ENCODE results near the gene ANKRD11. TPM values are rescaled to one million over a fixed set of nuclear protein-coding genes. Genes with fewer than 3 reads are reported as not detected.

ANKRD11 gene
- total and polyA plus RNA-seq, 9 donors, result 52.1 to 188 (median 109) TPM

DNA sequence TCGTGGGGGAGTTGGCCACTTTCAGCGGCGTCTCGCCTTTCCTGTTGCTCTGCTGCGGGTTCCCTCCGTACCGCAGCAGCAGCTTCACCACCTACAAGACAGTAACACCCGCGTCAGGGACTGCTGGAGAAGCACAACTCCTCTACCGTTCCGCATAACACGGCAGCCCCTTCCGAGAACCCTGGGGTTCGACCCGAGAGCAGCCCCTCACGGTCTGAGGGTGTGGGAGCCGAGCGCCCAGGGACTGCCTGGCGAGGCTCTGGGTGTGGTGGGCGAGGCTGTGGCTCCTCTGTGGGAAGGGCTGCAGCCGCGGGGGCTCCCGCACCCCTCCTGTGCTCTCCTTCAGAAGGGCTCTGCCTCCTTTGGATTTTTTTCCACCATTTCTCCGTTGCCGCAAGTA lies 204.3 kb downstream of the ANKRD11 start:
- Histone ChIP-seq H3K27me3 (no peaks in the 10 kb centered on the region), H3K27ac (no peak overlapping the region), H3K4me3 (no peak overlapping the region), H3K36me3 (peaks cover 5% of the 10 kb centered on the region), H3K4me1 (ENCODE audit: insufficient read depth) (no peaks in the 10 kb centered on the region), H3K9me3 (no peaks in the 10 kb centered on the region)
- TF ChIP-seq POLR2A (IDR thresholded peaks at IDR 0.05) (no peak), EP300 (IDR thresholded peaks at IDR 0.05) (no peak)
- TF ChIP-seq, protein P1, sequence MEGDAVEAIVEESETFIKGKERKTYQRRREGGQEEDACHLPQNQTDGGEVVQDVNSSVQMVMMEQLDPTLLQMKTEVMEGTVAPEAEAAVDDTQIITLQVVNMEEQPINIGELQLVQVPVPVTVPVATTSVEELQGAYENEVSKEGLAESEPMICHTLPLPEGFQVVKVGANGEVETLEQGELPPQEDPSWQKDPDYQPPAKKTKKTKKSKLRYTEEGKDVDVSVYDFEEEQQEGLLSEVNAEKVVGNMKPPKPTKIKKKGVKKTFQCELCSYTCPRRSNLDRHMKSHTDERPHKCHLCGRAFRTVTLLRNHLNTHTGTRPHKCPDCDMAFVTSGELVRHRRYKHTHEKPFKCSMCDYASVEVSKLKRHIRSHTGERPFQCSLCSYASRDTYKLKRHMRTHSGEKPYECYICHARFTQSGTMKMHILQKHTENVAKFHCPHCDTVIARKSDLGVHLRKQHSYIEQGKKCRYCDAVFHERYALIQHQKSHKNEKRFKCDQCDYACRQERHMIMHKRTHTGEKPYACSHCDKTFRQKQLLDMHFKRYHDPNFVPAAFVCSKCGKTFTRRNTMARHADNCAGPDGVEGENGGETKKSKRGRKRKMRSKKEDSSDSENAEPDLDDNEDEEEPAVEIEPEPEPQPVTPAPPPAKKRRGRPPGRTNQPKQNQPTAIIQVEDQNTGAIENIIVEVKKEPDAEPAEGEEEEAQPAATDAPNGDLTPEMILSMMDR (IDR thresholded peaks at IDR 0.05), result no peak
- no peak for DNase-seq
- intact Hi-C loops (cut with DNase I), result loop anchor here in 1 of 4 donors (5.0 kb wide), 1 partner anchor 34 kb away; no protein-coding TSS in a partner anchor
- 89 to 96% (median 90%) methylated on average over 25 of the region's 25 CpGs for WGBS, 3 donors

DNA sequence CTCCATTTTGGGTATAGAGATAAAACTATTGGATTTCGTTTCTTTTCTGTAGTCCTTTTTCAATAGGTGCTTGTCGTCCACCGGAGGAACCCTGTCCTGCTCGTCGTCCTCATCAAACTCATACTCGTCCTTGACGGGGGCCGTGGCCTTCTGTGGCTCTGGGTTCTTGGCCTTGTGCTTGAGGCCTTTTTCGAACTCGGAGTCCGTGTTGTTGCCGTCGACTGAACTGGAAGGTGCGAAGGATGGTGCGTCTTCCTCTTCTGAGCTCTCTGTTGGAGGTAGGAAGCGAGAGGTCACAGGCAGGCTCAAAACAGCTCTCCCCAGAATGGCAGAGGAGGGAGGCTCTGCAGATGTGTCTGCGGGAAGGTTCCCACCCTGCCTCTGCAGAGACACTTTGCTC lies 205.0 kb downstream of the ANKRD11 start:
- intact Hi-C loops (cut with DNase I), result loop anchor here in 1 of 4 donors (5.0 kb wide), 1 partner anchor 33 kb away; no protein-coding TSS in a partner anchor
- H3K36me3 ChIP-seq, result peaks cover 5% of the 10 kb centered on the region
- H3K9me3 ChIP-seq, result no peaks in the 10 kb centered on the region
- WGBS, 3 donors, result 88 to 95% (median 90%) methylated on average over 17 of the region's 17 CpGs
- H3K4me3 ChIP-seq, result no peak overlapping the region
- no peak for DNase-seq
- H3K27ac ChIP-seq, result no peak overlapping the region
- no peaks in the 10 kb centered on the region for H3K27me3 ChIP-seq
- TF ChIP-seq POLR2A (IDR thresholded peaks at IDR 0.05), result no peak
- TF ChIP-seq, protein P1 (IDR thresholded peaks at IDR 0.05), result no peak
- no peak for TF ChIP-seq EP300 (IDR thresholded peaks at IDR 0.05)
- no peaks in the 10 kb centered on the region for H3K4me1 ChIP-seq (ENCODE audit: insufficient read depth)

DNA sequence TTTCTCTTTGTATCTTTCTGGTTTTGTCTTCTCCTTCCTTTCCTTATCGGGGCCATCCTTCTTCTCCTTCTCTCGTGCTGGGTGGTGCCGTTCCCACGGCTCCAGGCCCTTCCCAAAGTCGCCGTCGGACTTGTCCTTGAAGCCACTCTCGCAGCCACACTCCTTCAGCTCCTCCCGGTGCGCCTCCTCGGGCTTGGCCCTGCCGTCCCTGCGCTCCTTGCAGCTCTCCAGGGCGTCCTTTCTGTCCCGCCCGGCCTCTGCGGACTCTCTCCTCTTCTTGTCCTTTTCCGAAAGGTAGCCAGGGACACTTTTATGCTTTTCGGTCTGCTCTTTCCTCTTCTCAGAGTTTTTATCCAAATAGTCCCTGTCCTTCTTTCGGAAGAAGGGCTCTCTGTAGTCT lies 206.9 kb downstream of the ANKRD11 start:
- H3K36me3 ChIP-seq, result peaks cover 5% of the 10 kb centered on the region
- no peaks in the 10 kb centered on the region for H3K9me3 ChIP-seq
- H3K4me3 ChIP-seq, result no peak overlapping the region
- H3K27ac ChIP-seq, result no peak overlapping the region
- no peaks in the 10 kb centered on the region for H3K27me3 ChIP-seq
- DNase-seq, result no peak
- TF ChIP-seq, protein P1 (IDR thresholded peaks at IDR 0.05), result no peak
- TF ChIP-seq EP300 (IDR thresholded peaks at IDR 0.05) (no peak), POLR2A (IDR thresholded peaks at IDR 0.05) (no peak)
- intact Hi-C loops (cut with DNase I), result no loop called here
- H3K4me1 ChIP-seq (ENCODE audit: insufficient read depth), result no peaks in the 10 kb centered on the region
- 87 to 89% (median 88%) methylated on average over 20 of the region's 20 CpGs for WGBS, 3 donors

DNA sequence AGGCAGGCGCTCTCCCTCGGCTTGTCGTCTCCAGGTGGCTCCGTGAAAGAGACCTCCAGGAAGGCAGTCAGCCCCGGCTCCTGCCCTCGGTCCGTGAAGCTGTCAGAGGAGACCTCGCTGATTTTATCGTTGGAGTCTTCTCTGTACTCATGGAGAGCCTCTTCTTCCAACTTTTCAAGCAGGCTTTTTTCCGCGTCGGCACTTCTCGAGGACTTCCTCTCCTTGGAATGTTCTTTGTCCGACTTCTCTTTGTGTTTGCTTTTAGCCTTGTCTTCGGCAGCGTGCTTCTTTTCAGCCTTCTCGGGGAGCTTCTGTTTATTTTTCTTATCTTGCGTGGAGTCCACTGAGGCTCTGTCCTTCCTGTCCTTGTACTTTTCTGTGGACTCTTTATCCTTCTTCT lies 207.8 kb downstream of the ANKRD11 start:
- no peaks in the 10 kb centered on the region for H3K36me3 ChIP-seq
- no peak overlapping the region for H3K4me3 ChIP-seq
- no peak for DNase-seq
- WGBS, 3 donors, result 86 to 96% (median 92%) methylated on average over 18 of the region's 18 CpGs
- H3K4me1 ChIP-seq (ENCODE audit: insufficient read depth), result peaks cover 5% of the 10 kb centered on the region
- no peaks in the 10 kb centered on the region for H3K27me3 ChIP-seq
- no peaks in the 10 kb centered on the region for H3K9me3 ChIP-seq
- TF ChIP-seq EP300 (IDR thresholded peaks at IDR 0.05), result no peak
- TF ChIP-seq POLR2A (IDR thresholded peaks at IDR 0.05), result no peak
- TF ChIP-seq, protein P1 (IDR thresholded peaks at IDR 0.05), result no peak
- intact Hi-C loops (cut with DNase I), result no loop called here
- no peak overlapping the region for H3K27ac ChIP-seq
